A172 (cell line): Measurements from ENCODE around the gene TAS2R7. TPM values are rescaled to one million over a fixed set of nuclear protein-coding genes. Genes with fewer than 3 reads are reported as not detected.
"Not testable (repeated sequence)": the region's sequence is repeated elsewhere in the genome, so short reads cannot be mapped to it uniquely, and the experiment has no call there.

ENCODE experiments used
- DNase-seq: peaks from one replicate; pipeline ENCODE4 v3.0.0-alpha.2; 2015; ENCODE audit warnings: low spot score
- total RNA-seq: library from RNA; depleted of rRNA; stranded (reverse); fragments of >200 nt; shearing (Covaris generic); gene quantifications from 2 replicates; pipeline ENCODE4 v1.2.3, GENCODE V29; 2014; rRNA removed

The TAS2R7 gene, protein sequence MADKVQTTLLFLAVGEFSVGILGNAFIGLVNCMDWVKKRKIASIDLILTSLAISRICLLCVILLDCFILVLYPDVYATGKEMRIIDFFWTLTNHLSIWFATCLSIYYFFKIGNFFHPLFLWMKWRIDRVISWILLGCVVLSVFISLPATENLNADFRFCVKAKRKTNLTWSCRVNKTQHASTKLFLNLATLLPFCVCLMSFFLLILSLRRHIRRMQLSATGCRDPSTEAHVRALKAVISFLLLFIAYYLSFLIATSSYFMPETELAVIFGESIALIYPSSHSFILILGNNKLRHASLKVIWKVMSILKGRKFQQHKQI
- total RNA-seq = not detected in 2 replicates

DNA sequence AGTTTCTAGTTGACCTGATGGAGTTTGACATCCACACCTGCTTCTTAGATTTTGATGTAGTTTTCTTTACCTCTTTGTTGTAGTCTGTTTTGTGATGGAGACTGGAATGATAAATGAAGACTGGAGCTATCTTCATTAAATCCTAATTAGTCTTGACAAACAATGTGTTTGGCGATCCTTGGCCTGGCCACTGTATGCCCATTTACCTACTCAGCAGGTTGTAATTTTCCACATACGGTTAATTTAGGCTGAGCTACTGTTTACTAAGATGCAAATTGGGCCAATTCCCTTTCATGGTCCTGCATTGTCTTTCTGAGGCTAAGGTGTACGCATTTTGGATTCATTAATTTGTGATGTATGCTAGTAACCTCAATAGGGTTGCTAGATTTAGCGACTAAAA, at the start of gene TAS2R7:
TAS2R7 (minus strand) TSS at position 41 of the 400 bp plus-strand sequence. CDS start 57 bp downstream, outside the sequence.
- no peak for DNase-seq

DNA sequence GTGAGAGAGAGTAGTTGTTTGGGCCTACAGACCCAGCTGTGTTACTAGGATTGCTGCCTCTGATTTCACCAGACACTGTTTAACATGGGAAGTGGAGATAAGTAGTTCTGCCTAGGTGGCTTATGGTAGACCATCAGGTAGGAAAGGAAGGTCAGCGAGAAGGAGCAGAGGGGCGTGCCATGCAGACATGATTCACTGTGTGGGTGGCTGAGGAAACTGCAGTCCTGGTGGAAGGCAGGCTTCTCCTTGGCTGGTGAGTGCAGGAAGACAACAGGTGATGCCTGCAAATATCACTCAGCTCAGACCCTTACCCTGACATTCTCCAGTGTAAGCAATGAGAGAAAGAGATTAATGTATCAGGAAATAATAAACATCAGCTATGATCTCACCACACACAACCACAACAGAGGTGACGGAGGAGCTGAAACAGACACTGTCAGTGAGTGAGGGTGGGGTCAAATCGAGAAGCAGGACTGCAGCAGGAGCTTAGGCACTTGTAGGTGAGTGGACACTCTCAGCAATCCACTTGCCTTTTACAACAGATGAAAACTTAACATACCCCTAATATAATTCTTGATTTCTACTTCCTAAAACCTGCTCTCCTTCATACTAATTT, 48.9 kb upstream of the TAS2R7 start:
- no peak for DNase-seq

DNA sequence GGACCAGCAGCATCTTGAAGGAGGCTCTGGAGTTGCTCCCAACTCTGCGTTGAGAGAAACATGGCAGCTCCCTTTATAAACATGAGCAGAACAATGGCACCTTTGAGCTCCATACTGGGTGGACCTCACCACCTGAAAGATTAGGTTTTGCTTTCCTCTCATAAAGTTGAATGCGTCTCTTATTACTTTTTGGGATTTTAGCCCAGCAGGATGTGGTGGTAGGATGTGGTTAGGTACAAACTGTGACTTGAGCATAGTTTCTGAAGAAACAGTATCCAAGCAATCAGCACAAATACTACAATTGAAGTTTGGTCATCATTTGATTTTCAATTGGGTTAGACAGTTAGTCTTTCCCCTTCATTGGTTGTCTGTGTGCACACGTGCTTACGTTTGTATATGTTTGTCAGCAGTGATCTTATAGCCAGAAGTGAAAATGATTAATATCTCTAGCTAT, 47.0 kb upstream of the TAS2R7 start, which contains the start of gene PRR4:
PRR4 (minus strand) TSS at position 51 of the 454 bp plus-strand sequence; CDS start at position 13, 38 bp downstream.
- DNase-seq = no peak

DNA sequence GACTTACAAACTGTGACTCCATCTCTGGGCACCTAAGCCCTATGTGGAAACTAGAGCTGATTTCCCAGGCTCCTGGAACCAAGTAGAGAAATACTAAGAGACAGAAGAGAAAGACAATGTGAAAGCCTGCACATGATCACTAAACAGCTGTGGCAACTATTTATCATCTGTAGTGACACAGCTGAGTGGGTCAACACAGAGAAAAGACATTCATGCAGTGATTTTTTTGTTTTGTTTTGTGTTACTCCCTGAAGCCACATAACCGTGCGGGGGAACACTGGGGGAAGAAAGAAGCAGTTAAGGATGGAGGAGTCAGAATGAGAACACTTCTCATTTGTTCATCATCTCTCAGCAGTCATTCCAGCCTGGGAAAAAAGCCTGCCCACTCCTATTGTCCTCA, 45.3 kb upstream of the TAS2R7 start:
- no peak for DNase-seq

DNA sequence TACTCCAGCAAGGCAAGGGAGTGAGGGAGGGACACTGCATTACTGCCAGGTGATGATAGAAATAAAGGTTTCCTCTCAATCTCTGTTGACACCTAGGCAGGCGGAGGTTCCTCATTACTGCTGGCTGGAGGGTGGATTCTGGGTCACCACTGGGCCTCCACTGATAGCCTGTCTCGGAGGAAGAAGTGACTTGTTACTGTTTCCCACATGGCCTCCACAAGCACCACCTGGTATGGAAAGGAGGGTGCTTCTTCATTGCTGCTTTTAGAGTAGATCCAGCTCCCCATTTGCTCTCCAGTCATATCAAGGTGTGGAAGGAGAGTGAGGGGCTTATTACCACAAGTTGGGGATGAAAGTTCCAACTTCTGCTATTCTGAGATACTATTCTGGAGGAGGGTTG, 40.4 kb upstream of the TAS2R7 start:
- DNase-seq = no peak

DNA sequence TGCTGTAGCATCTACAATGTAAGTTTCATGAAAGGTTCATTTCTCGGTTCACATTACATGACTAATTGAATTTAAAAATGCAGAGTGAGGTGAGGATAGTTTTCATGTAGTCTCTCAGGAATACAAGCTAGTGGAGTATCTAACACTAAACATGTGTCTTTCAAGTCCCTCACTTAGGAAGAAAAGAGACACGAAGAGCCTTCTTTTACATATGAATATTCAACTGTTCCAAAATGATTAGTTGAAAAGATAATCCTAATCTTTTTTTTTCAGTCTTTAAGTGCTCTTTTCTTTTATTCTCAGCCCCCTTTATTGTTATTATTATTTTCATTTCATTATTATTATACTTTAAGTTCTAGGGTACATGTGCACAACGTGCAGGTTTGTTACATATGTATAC, 36.0 kb upstream of the TAS2R7 start:
- DNase-seq = no peak

DNA sequence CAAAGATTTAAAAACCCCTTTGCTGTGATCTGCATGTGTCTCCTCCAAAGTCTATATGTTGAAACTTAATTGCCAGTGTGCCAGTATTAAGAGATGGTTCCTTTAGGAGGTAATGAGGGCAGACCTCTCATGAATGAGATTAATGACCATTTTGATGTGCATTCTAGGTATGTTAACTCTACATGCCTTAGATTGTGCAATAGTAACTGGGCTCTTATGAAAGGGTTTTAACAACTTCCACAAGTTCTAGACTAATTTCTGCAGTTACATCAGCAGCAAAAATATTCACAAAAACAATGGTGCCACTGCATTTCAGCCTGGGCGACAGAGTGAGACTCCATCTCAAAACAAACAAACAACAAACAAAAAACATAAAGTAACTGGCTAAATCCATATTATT, 27.6 kb upstream of the TAS2R7 start:
- DNase-seq = no peak

DNA sequence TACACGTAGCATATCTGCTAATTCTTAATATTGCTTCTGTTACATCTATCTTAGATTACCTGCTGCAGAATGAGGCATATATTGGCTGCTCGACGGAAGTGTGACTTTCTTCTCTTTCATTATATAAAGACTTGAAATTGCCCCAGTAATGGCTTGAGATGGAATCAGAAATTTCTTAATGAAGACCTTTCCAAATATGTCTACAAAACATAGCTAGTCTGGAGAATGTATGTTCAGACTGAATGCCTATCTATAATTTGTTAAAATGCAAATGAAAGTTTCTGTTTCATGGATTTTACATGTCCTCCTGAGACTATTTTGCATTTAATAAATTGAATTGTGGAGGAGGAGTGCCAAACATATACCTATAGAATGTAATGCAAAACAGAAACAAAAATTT, 23.8 kb upstream of the TAS2R7 start, which contains the start of gene TAS2R10:
TAS2R10 (minus strand) TSS at position 101 of the 400 bp plus-strand sequence; CDS start at position 12, 89 bp downstream.
- no peak for DNase-seq

DNA sequence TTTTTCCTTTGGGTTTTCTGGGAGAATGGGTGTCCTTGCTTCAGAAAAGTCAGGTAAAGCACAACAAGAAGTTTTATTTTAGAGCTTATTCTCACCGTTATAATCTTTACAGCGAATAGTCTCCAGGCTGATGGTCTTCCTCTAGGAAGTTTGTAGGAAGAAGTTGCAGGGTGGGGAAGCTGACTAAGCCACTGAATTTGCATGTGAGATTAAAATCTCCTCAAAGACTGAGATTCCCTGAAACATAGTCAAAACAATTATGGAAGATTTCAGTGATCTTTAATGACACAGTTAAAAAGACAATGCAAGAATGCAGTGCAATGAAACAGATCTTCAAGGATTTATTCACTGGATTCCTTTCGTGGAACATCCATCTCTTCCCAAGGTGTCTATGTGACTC, 22.5 kb upstream of the TAS2R7 start:
- DNase-seq = no peak

DNA sequence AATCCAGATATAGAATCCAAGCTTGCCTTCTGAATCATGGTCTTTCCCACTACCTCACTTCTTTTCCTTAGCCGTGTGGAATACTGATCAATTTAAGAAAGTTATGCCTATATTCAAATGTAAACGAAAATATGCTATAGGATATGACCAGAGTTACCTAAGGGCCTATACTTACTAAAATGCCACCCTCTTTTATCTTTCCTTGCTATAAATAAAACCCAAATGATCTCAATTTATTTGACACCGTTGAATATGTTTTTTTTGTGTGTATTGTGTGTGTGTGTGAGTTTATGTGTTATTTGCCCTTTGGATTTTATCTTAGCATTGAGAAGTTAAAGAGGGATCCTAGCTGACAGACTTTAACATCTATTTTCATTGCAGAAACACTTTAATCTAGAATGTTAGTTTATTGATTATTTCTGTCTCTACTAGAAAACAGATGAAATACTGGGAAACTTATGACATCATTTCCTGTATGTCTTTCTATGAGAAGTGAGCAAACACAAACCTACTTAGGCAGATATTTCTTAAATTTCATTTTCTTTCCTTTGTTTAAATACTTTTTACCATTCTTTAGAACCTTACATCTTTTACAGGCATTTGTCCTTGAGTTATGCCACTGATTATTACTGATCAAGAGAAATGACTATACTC, 9.6 kb upstream of the TAS2R7 start:
- no peak for DNase-seq

DNA sequence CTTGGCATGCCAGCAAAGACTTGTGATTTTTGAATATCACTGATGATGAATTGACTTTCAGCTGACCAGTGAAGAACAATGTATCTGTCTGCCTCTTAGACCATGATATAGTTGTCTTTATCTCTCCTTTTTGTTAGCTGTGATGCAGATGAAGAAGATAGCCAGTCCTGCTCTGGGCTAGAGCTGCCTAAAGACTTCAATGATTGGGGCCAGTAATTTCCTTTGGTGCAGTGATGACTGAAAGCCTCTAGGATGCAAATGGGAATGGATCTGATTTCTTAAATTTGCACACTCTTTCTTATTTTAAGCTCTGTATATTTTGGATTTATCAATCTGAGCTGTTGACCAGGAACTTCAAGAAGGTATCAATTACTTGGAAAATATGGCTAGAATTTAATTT, 7.6 kb upstream of the TAS2R7 start, which contains the start of gene TAS2R9:
TAS2R9 (minus strand) TSS at position 101 of the 400 bp plus-strand sequence; CDS start at position 8, 93 bp downstream.
- no peak for DNase-seq

DNA sequence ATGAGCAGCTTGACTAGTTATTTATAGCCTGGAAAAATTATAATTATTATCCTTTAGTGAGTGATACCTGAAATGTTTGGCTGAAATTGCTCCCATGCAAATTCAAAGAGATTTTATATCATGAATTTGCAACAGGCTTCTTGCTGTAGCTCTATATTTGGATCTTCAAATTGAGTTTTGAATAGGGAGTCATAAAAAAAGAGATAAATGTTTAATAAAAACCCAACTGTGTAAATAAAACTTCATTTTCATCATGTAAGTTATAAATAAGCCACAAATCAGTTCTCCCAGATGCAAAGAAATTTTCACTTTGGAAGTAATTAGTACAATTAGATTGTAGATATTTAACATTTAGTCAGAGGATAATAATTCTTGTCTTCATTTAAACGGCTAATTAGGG, 4.8 kb upstream of the TAS2R7 start, which contains the start of gene TAS2R8:
TAS2R8 (minus strand) TSS at position 101 of the 400 bp plus-strand sequence. CDS start 306 bp downstream, outside the sequence.
- no peak for DNase-seq

DNA sequence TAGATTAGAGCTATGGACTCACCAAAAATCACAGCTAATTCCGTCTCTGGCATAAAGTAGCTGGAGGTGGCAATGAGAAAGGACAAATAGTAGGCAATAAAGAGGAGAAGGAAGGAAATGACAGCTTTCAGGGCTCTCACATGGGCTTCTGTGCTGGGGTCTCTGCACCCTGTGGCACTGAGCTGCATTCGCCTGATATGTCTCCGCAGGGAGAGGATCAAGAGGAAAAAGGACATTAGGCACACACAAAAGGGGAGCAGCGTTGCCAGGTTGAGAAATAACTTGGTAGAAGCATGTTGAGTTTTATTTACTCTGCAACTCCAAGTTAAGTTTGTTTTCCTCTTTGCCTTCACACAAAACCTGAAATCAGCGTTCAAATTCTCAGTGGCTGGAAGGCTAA, 686 bp downstream of the TAS2R7 start:
- no peak for DNase-seq

DNA sequence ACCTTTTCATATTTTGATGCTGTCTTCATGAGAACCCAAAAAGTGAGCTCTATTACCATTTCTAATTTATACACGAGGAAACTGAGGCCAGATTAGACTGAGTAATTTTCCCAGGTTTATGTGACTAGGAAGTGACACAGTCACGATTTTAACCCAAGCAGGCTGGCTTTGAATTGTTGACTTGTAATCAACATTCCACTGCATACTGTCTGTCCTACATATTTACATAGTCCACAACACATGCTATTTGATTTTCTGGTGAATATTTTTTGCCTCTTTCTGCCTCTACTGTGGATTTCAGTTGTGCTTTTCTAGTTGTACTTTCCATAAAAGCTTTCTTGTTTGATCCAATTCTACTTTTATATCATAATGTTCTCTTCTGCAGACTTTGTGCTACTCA, 8.2 kb downstream of the TAS2R7 start:
- no peak for DNase-seq

DNA sequence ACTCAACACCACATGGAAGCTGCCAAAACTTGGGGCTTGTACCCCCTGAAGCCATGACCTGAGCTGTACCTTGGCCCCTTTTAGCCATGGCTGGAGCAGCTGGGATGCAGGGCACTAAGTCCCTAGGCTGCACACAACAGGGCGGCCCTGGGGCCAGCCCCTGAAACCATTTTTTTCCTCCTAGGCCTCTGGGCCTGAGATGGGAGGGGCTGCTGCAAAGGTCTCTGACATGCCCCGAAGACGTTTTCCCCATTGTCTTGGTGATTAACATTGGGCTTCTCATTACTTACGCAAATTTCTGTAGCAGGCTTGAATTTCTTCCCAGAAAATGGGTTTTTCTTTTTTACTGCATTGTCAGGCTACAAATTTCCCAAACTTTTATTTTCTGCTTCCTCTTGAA, 10.7 kb downstream of the TAS2R7 start:
- DNase-seq = not testable (repeated sequence)

DNA sequence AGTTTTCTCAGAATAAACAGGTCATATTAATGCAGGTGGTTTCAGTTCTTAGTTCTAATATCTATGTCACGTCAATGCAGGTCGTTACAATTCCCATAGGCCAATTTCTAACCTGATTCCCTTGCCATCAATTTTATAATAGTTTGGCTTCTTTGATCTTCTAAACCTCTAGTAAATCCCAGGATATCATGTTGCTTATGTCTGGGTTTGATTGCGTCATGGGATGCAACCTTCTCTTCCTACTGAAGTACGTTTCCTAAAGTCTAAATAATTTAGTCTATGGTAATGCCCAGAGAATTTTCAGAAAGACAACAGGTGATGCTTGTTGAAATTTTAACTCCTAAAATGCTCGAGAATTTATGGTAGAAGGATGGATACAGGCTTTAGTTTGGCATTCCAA, 19.2 kb downstream of the TAS2R7 start:
- DNase-seq = no peak

DNA sequence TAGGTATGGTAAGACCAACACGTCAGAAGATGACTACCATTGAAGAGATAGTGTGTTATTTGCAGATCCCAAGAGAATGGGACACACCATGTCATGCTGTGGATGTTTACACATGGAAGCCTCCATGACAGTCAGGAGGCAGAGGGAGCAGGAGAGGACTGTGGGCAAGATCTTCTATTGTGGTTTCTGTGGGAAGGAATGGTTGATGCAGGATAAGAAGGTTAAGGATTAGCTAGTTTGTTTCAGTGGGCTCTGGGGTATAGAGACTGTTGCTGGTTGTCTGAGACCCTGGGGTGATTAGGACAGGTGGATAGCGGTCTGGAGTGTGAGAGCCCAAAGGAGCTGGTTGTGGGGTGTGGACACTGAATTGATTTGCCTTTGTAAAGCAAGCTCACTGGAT, 23.3 kb downstream of the TAS2R7 start:
- DNase-seq = no peak

DNA sequence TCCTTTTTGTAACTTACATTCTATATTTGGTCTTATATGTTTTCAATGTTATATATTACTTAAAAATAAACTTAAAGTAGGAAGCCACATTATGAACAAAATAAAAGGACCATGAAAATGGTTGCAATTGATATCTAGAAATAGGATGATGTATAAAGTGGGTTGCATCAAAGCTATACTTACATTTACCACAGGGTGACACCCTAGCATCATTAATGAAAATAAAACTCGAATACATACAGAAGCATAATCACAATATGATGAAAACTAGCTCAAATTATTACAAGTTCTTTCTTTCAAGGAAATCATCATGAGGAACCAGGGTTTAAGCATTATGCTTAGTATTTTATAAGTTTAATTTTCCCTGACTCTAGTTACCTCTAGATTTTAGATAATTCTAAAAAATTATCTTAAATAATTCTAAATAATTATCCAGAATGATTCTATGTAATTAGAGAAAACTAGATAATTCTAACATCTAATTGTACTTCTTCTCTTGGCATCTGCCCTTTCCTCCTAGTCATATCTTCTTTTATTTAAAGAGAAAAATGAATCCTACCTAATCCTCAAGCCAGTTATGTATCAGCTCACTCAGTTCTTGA, 31.2 kb downstream of the TAS2R7 start:
- DNase-seq = peak; percentile 1

DNA sequence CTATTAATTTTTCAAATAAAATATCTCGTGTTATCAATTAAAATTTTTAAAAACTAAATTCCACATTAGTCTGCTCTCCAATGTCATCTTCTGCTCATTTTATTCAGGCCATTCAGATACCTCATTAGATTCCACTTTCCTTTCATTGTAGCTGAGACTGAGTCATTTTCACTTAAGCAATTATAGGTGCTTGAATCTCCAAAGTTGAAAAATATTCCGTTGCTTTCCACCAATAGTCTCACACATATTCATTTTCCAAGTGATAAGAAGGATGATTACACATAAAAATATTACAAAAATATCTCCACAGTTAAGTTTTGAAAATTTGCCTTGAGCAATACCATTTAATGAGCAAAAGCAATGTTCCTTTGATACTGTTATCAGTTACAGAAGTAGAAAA, 42.8 kb downstream of the TAS2R7 start:
- no peak for DNase-seq

DNA sequence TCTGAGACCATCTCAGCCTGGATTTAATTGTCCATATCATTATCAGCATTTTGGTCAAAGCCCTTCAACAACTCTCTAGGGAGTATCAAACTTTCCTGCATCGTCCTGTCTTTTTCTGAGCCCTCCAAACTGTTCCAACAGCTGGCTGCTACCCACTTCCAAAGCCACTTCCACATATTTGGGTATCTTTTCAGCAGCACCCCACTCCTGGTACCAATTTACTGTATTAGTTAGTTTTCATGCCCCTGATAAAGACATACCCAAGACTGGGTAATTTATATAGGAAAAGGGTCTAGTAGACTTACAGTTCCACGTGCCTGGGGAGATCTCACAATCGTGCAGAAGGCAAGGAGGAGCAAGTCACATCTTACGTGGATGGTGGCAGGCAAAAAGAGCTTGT, 46.2 kb downstream of the TAS2R7 start:
- no peak for DNase-seq

DNA sequence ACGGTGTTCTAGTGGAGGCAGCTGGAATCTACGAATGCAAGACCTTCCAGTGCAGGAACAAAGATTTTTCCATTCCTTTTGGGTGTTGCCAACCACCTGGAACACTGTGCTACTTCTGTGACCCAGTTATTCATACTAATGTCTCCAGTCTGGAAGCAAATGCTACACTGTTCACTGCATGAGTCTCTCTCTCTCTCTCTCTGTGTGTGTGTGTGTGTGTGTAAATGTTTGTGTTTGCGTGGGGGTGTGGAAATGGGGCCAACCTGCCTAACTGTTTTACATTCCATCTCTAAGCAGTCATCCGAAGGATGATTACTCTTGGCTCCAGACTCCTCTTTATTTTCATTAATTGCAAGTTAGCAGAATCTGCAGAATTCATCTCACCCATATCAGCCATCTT, 49.4 kb downstream of the TAS2R7 start:
- DNase-seq = no peak
